Stomach (tissue), 4 donors: ENCODE results near the gene NMRK2.

ENCODE experiments used
- CTCF ChIP-seq, 7 experiments: fragments of 450-650 bp in 4 of 7; fragments of 200-600 bp in 3 of 7; sonication (generic) in 3 of 7; IDR thresholded peaks; one replicate each; pipeline ENCODE4 v1.5.1; 2016 to 2019; ENCODE audit warnings: antibody characterized with exemption in 7 of 7, control low read depth in 2 of 7, mild to moderate bottlenecking in 1 of 7
- POLR2A ChIP-seq, 4 donors: fragments of 450-650 bp; IDR thresholded peaks; one replicate each; pipeline ENCODE4 v1.6.1; 2016; ENCODE audit warnings: antibody characterized with exemption in 4 of 4, control low read depth in 2 of 4, mild to moderate bottlenecking in 1 of 4, moderate library complexity in 1 of 4
- POLR2AphosphoS5 ChIP-seq, 3 donors: sonication (generic); formaldehyde crosslinking; IDR thresholded peaks; one replicate each; pipeline ENCODE4 v1.6.1; 2016; ENCODE audit warnings: antibody characterized with exemption in 3 of 3

DNA sequence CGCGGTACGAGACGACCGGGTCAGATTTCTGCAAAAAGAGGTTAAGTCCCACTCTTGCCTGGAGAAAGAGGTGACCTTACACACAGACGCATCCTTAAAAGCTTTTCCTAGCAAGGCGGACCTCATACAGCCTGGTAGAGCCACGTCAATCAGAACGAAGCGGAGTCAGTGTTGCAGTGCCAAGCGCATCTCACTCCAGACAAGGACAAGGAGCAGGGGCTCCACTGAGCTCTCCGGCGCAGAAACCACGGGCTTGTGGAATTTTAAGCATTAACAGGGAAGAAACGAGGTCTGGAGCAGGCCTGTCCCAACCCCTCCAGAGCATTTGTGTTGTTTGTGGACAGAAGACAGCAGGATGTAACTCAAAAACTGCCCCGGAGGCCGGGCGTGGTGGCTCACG lies 45.3 kb downstream of the NMRK2 start:
- TF ChIP-seq CTCF (IDR thresholded peaks at IDR 0.05) (no peak), POLR2A (IDR thresholded peaks at IDR 0.05) (no peak), POLR2AphosphoS5 (IDR thresholded peaks at IDR 0.05) (no peak)
